ENCODE results near the gene KLHDC8A.
"Not testable (repeated sequence)": the region's sequence is repeated elsewhere in the genome, so short reads cannot be mapped to it uniquely, and the experiment has no call there.

Gene KLHDC8A

GRCh38 chr1:205379056-205379455 lies 22.3 kb upstream of the KLHDC8A start:
- in situ Hi-C loops (cut with MboI; ENCODE audit: low sequenced_read_pairs), result no loop called here
- Histone ChIP-seq H3K4me3 (no peak overlapping the region), H3K36me3 (replicated peaks) (no peaks in the 10 kb centered on the region), H3K4me1 (peaks cover 46% of the 10 kb centered on the region), H3K9me3 (no peaks in the 10 kb centered on the region), H3K27me3 (ENCODE audit: low read depth) (no peaks in the 10 kb centered on the region)
- no peak for DNase-seq (ENCODE audit: low spot score in 2 of 2)

- Histone ChIP-seq H3K4me1 (peaks cover 55% of the 10 kb centered on the region), H3K9me3 (no peaks in the 10 kb centered on the region), H3K4me3 (no peak overlapping the region), H3K27me3 (ENCODE audit: low read depth) (no peaks in the 10 kb centered on the region), H3K36me3 (replicated peaks) (no peaks in the 10 kb centered on the region)
- in situ Hi-C loops (cut with MboI; ENCODE audit: low sequenced_read_pairs), result no loop called here
- DNase-seq (ENCODE audit: low spot score in 2 of 2), result no peak
Observed at GRCh38 chr1:205377355-205377754, 20.6 kb upstream of the KLHDC8A start.

GRCh38 chr1:205376739-205377138 lies 20.0 kb upstream of the KLHDC8A start:
- peak; percentile 60 to 70 for DNase-seq (ENCODE audit: low spot score in 2 of 2)
- in situ Hi-C loops (cut with MboI; ENCODE audit: low sequenced_read_pairs), result no loop called here
- H3K4me1 ChIP-seq, result peaks cover 56% of the 10 kb centered on the region
- H3K4me3 ChIP-seq, result no peak overlapping the region
- no peaks in the 10 kb centered on the region for H3K36me3 ChIP-seq (replicated peaks)
- no peaks in the 10 kb centered on the region for H3K9me3 ChIP-seq
- no peaks in the 10 kb centered on the region for H3K27me3 ChIP-seq (ENCODE audit: low read depth)

GRCh38 chr1:205375835-205376545 lies 19.3 kb upstream of the KLHDC8A start:
- H3K36me3 ChIP-seq (replicated peaks), result no peaks in the 10 kb centered on the region
- no peaks in the 10 kb centered on the region for H3K9me3 ChIP-seq
- peaks cover 54% of the 10 kb centered on the region for H3K4me1 ChIP-seq
- in situ Hi-C loops (cut with MboI; ENCODE audit: low sequenced_read_pairs), result no loop called here
- peak; percentile 68 to 73 for DNase-seq (ENCODE audit: low spot score in 2 of 2)
- no peak overlapping the region for H3K4me3 ChIP-seq
- H3K27me3 ChIP-seq (ENCODE audit: low read depth), result no peaks in the 10 kb centered on the region

- H3K4me1 ChIP-seq, result peaks cover 51% of the 10 kb centered on the region
- in situ Hi-C loops (cut with MboI; ENCODE audit: low sequenced_read_pairs), result no loop called here
- no peaks in the 10 kb centered on the region for H3K36me3 ChIP-seq (replicated peaks)
- DNase-seq (ENCODE audit: low spot score in 2 of 2), result no peak
- H3K9me3 ChIP-seq, result no peaks in the 10 kb centered on the region
- no peak overlapping the region for H3K4me3 ChIP-seq
- H3K27me3 ChIP-seq (ENCODE audit: low read depth), result no peaks in the 10 kb centered on the region
Observed at GRCh38 chr1:205374210-205375078, 17.7 kb upstream of the KLHDC8A start.

GRCh38 chr1:205373798-205374175 lies 17.1 kb upstream of the KLHDC8A start:
- in situ Hi-C loops (cut with MboI; ENCODE audit: low sequenced_read_pairs), result no loop called here
- Histone ChIP-seq H3K4me3 (no peak overlapping the region), H3K4me1 (peaks cover 51% of the 10 kb centered on the region), H3K27me3 (ENCODE audit: low read depth) (no peaks in the 10 kb centered on the region), H3K9me3 (no peaks in the 10 kb centered on the region), H3K36me3 (replicated peaks) (no peaks in the 10 kb centered on the region)
- peak in 1 of 2 experiments; percentile 7 for DNase-seq (ENCODE audit: low spot score in 2 of 2)

- Histone ChIP-seq H3K36me3 (replicated peaks) (no peaks in the 10 kb centered on the region), H3K27me3 (ENCODE audit: low read depth) (no peaks in the 10 kb centered on the region), H3K9me3 (no peaks in the 10 kb centered on the region), H3K4me1 (peaks cover 51% of the 10 kb centered on the region), H3K4me3 (no peak overlapping the region)
- in situ Hi-C loops (cut with MboI; ENCODE audit: low sequenced_read_pairs), result no loop called here
- DNase-seq (ENCODE audit: low spot score in 2 of 2), result peak in 1 of 2 experiments; percentile 28
Observed at GRCh38 chr1:205373022-205373797, 16.5 kb upstream of the KLHDC8A start.

GRCh38 chr1:205371871-205372660 lies 15.3 kb upstream of the KLHDC8A start:
- H3K4me1 ChIP-seq, result peaks cover 49% of the 10 kb centered on the region
- no peaks in the 10 kb centered on the region for H3K9me3 ChIP-seq
- no peak overlapping the region for H3K4me3 ChIP-seq
- no peaks in the 10 kb centered on the region for H3K36me3 ChIP-seq (replicated peaks)
- in situ Hi-C loops (cut with MboI; ENCODE audit: low sequenced_read_pairs), result no loop called here
- peak; percentile 61 to 94 for DNase-seq (ENCODE audit: low spot score in 2 of 2)
- no peaks in the 10 kb centered on the region for H3K27me3 ChIP-seq (ENCODE audit: low read depth)

- no peaks in the 10 kb centered on the region for H3K9me3 ChIP-seq
- H3K27me3 ChIP-seq (ENCODE audit: low read depth), result no peaks in the 10 kb centered on the region
- H3K36me3 ChIP-seq (replicated peaks), result no peaks in the 10 kb centered on the region
- in situ Hi-C loops (cut with MboI; ENCODE audit: low sequenced_read_pairs), result no loop called here
- no peak overlapping the region for H3K4me3 ChIP-seq
- H3K4me1 ChIP-seq, result peaks cover 41% of the 10 kb centered on the region
- DNase-seq (ENCODE audit: low spot score in 2 of 2), result peak in 1 of 2 experiments; percentile 2
Observed at GRCh38 chr1:205370780-205371179, 14.1 kb upstream of the KLHDC8A start.

- peaks cover 37% of the 10 kb centered on the region for H3K4me1 ChIP-seq
- no peaks in the 10 kb centered on the region for H3K36me3 ChIP-seq (replicated peaks)
- DNase-seq (ENCODE audit: low spot score in 2 of 2), result peak in 1 of 2 experiments; percentile 1
- in situ Hi-C loops (cut with MboI; ENCODE audit: low sequenced_read_pairs), result no loop called here
- H3K27me3 ChIP-seq (ENCODE audit: low read depth), result no peaks in the 10 kb centered on the region
- H3K9me3 ChIP-seq, result no peaks in the 10 kb centered on the region
- H3K4me3 ChIP-seq, result no peak overlapping the region
Observed at GRCh38 chr1:205369701-205370123, 13.0 kb upstream of the KLHDC8A start.

GRCh38 chr1:205368478-205368877 lies 11.8 kb upstream of the KLHDC8A start:
- DNase-seq (ENCODE audit: low spot score in 2 of 2), result no peak
- Histone ChIP-seq H3K27me3 (ENCODE audit: low read depth) (no peaks in the 10 kb centered on the region), H3K36me3 (replicated peaks) (no peaks in the 10 kb centered on the region), H3K9me3 (no peaks in the 10 kb centered on the region), H3K4me1 (peaks cover 24% of the 10 kb centered on the region), H3K4me3 (no peak overlapping the region)
- in situ Hi-C loops (cut with MboI; ENCODE audit: low sequenced_read_pairs), result no loop called here

- Histone ChIP-seq H3K27me3 (ENCODE audit: low read depth) (no peaks in the 10 kb centered on the region), H3K9me3 (no peaks in the 10 kb centered on the region), H3K36me3 (replicated peaks) (no peaks in the 10 kb centered on the region), H3K4me1 (peaks cover 9% of the 10 kb centered on the region), H3K4me3 (no peak overlapping the region)
- in situ Hi-C loops (cut with MboI; ENCODE audit: low sequenced_read_pairs), result no loop called here
- DNase-seq (ENCODE audit: low spot score in 2 of 2), result no peak
Observed at GRCh38 chr1:205365945-205366463, 9.3 kb upstream of the KLHDC8A start.

- H3K9me3 ChIP-seq; H3K4me3 ChIP-seq; H3K36me3 ChIP-seq (replicated peaks); H3K27me3 ChIP-seq (ENCODE audit: low read depth); DNase-seq (ENCODE audit: low spot score in 2 of 2); in situ Hi-C loops (cut with MboI; ENCODE audit: low sequenced_read_pairs): not testable (repeated sequence)
- H3K4me1 ChIP-seq, result peaks cover 13% of the 10 kb centered on the region
Observed at GRCh38 chr1:205365086-205365485, 8.4 kb upstream of the KLHDC8A start.

Data from HAP-1 (cell line).